NCI-H748 treated with DMSO at 0.1 percent for 48 hours (cell line): Measurements from ENCODE around the gene SLC18A2.

ENCODE experiments used
- DNase-seq: peaks from one replicate; lab custom pipeline; 2025; lab: John Stamatoyannopoulos, UW

The SLC18A2 gene

DNA sequence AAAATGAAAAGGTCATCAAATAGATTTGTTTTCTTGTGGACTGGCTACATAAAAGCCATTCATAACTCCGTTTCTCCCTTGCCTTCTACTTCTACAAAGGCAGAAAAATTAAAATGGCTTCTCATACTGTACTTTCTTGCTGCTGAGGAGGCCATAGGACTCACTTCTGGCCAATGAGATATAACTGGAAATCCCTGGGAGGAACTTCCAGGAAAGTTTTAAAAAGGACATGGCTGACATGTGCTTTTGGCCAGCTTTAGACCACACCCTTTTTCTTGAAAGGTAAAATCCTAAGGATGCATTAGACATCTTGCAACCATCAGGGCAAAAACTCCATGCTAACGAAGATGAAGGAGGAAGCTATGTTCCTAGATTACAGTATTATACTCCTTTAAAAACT lies 75.8 kb downstream of the SLC18A2 start:
- DNase-seq = no peak

DNA sequence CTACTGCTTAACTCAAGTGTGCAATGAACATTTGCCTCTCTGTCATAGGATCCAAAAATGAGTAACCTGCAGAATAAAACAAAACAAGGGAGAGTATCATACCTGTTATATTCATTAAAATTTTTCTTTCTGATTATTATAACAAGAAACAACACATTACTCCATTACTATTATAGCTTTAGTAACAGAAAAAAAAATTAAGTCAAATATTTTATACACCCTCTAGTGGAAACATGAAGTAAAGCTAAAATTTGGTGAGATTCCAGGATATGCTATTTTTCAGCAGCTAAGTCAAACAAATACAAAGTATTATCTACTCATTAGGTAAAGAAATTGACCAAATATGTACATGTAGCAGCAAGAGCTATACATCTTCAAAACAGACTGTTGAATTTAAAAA lies 78.0 kb downstream of the SLC18A2 start:
- no peak for DNase-seq

DNA sequence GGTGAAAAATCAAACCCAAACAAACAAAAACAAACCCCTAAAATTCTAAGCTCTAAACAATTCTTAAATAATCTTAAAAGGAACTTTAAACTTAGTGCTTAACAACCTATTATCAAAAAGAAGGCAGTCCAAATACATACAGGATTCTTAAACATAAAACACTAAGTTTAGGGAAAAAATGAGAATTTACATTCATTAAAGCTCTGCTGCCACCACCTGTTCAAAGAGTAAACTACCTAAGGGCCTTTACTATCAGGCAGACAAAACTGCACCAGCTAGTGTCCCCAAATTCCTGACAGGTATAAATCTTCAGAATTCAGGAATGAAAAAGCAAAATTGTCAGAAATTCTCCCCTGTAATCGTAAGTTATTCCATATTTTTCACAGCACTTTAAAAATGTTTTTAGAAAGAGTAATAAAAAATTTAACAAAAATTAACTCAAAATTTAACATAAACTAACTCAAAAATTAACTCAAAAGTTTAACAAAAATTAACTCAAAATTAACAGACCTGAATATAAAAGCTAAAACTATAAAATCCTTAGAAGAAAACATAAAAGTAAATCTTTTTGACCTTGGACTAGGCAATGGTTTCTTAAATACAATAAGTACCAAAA lies 79.2 kb downstream of the SLC18A2 start:
- no peak for DNase-seq

DNA sequence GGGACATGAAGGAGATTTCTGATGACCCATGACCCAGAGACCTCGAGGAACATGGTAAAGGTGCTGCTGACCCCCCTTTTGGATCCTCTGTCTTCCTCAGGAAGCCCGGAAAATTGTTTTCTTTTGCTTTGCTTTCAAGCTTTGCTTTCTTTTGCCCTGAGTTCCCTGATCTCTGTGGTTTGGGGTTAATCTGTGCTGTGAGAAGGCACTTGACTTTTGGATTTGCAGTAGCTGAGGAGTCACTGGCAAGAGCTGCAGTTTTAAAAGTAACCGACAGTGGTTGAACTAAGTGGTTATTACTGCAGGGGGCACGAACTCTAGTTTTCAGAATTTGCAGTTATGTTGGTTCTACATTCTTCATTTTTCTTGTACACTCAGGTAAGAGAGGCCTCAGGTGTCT lies 81.3 kb downstream of the SLC18A2 start:
- no peak for DNase-seq

DNA sequence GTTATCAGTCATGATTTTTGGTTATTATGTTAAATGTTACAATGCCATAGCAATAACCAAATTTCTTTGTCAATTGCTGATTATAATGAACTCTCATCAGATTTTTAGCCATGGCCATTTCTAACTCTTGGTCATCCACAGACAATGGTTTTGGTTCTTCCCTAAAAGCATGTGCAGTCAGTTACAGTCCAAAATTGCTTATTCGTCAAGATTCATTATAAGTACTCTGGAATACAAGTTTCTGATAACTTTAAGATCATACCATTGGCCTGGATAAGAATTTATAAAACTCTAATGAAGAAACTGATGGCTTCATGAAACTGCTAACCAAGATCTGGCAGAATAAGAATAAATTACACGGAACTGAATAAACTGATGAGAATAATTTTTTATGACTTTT lies 83.5 kb downstream of the SLC18A2 start:
- no peak for DNase-seq

DNA sequence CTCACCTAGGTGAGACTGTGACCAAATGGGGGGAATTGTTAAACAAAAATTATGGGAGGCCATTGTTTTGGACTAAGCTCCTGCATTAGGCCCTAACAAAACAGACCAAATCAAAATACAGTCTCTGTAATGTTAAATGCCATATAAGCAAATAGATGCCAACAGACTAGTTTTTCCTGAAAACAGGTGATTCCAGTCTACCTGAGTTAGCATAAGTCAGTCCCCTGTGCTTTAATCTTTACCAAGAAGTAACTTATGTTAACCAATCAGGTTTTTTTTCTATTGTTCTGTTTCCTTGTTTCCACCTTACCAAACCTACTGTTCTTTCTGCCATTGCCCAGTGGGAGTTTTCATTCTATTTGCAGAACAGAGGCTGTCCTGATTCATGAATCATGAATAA lies 86.3 kb downstream of the SLC18A2 start:
- no peak for DNase-seq
